CD14-positive monocyte (primary cell): ENCODE measurements around the gene DCDC2. TPM values are rescaled to one million over a fixed set of nuclear protein-coding genes. Genes with fewer than 3 reads are reported as not detected.
"Not testable (repeated sequence)": the region's sequence is repeated elsewhere in the genome, so short reads cannot be mapped to it uniquely, and the experiment has no call there.

ENCODE experiments used
- DNase-seq, 3 donors: peaks; one replicate each; pipeline ENCODE4 v3.0.0-alpha.2; 2011 to 2022
- H2AFZ ChIP-seq: 2 replicates; pipeline ENCODE4 v1.6.0; 2012; ENCODE audit warnings: mild to moderate bottlenecking, low read depth, low read length, inconsistent platforms; ENCODE audit not compliant: insufficient read depth, poor library complexity, severe bottlenecking
- H3K27ac ChIP-seq, 2 donors: 1 replicate in 1 of 2; 2 replicates in 1 of 2; pipeline ENCODE4 v1.5.1; 2012 to 2013; ENCODE audit warnings: low read length in 2 of 2, control low read depth in 1 of 2, inconsistent platforms in 1 of 2, low read depth in 1 of 2, mild to moderate bottlenecking in 1 of 2
- H3K27me3 ChIP-seq, 2 donors: one replicate each; pipeline versions ENCODE4 v1.6.0 to v1.6.1; 2011 to 2013; ENCODE audit warnings: low read length in 2 of 2; ENCODE audit not compliant: control insufficient read depth in 2 of 2, insufficient read depth in 2 of 2
- H3K36me3 ChIP-seq, 2 donors: replicated peaks in 1 of 2; 1 replicate in 1 of 2; 2 replicates in 1 of 2; pipeline versions ENCODE4 v1.5.1 to v1.6.1; 2012 to 2013; ENCODE audit warnings: low read length in 2 of 2, control low read depth in 1 of 2, inconsistent platforms in 1 of 2, mild to moderate bottlenecking in 1 of 2; ENCODE audit not compliant: insufficient read depth in 2 of 2, control insufficient read depth in 1 of 2
- H3K4me1 ChIP-seq, 2 donors: 1 replicate in 1 of 2; 2 replicates in 1 of 2; pipeline versions ENCODE4 v1.5.1 to v1.6.1; 2012 to 2013; ENCODE audit warnings: low read length in 2 of 2, control low read depth in 1 of 2, inconsistent platforms in 1 of 2, mild to moderate bottlenecking in 1 of 2, moderate library complexity in 1 of 2; ENCODE audit not compliant: insufficient read depth in 2 of 2, control insufficient read depth in 1 of 2
- H3K4me2 ChIP-seq: replicated peaks from 2 replicates; pipeline ENCODE3; 2012; ENCODE audit warnings: low read length, moderate library complexity, mild to moderate bottlenecking; ENCODE audit not compliant: poor library complexity, severe bottlenecking; ENCODE audit errors: extremely low read depth
- H3K4me3 ChIP-seq, 3 experiments: fragments of 200-600 bp in 1 of 3; sonication (generic) in 1 of 3; replicated peaks in 1 of 3; 1 replicate in 2 of 3; 2 replicates in 1 of 3; pipeline ENCODE4 v1.5.1; 2011 to 2013; ENCODE audit warnings: low read length in 3 of 3, mild to moderate bottlenecking in 3 of 3, control low read depth in 2 of 3, low read depth in 2 of 3, inconsistent platforms in 1 of 3, moderate library complexity in 1 of 3
- H3K79me2 ChIP-seq: 2 replicates; pipeline ENCODE4 v1.6.0; 2012; ENCODE audit warnings: mild to moderate bottlenecking, control low read depth, inconsistent platforms, low read length, moderate library complexity; ENCODE audit not compliant: insufficient read depth
- H3K9ac ChIP-seq: 2 replicates; pipeline ENCODE4 v1.6.0; 2017; ENCODE audit warnings: low read length, mild to moderate bottlenecking; ENCODE audit not compliant: insufficient read depth, poor library complexity, severe bottlenecking
- H3K9me3 ChIP-seq, 2 donors: replicated peaks in 1 of 2; 1 replicate in 1 of 2; 2 replicates in 1 of 2; pipeline versions ENCODE4 v1.5.1 to v1.6.1; 2012 to 2013; ENCODE audit warnings: low read length in 2 of 2, control low read depth in 1 of 2; ENCODE audit not compliant: control insufficient read depth in 1 of 2, insufficient read depth in 1 of 2
- H4K20me1 ChIP-seq: 2 replicates; pipeline ENCODE4 v1.6.0; 2012; ENCODE audit warnings: mild to moderate bottlenecking, low read length, control low read depth, moderate library complexity; ENCODE audit not compliant: insufficient read depth
- H3K27ac Mint-ChIP-seq, 7 donors: one replicate each; pipeline ENCODE4 v1.8.0; 2020; ENCODE audit warnings: mild to moderate bottlenecking in 7 of 7, mixed read lengths in 7 of 7, moderate library complexity in 6 of 7, inconsistent platforms in 2 of 7
- H3K27me3 Mint-ChIP-seq, 3 donors: one replicate each; pipeline ENCODE4 v1.8.0; 2021 to 2022; ENCODE audit warnings: low read depth in 3 of 3, mild to moderate bottlenecking in 3 of 3, mixed read lengths in 3 of 3, moderate library complexity in 3 of 3, inconsistent platforms in 1 of 3
- H3K36me3 Mint-ChIP-seq, 2 donors: one replicate each; pipeline ENCODE4 v1.8.0; 2020; ENCODE audit warnings: mixed read lengths in 2 of 2, inconsistent platforms in 1 of 2, mild to moderate bottlenecking in 1 of 2
- H3K4me1 Mint-ChIP-seq: one replicate; pipeline ENCODE4 v1.8.0; 2020; ENCODE audit warnings: mild to moderate bottlenecking, mixed read lengths
- H3K4me3 Mint-ChIP-seq, 2 donors: one replicate each; pipeline ENCODE4 v1.8.0; 2020; ENCODE audit warnings: mild to moderate bottlenecking in 2 of 2, mixed read lengths in 2 of 2, moderate library complexity in 1 of 2
- H3K9me3 Mint-ChIP-seq, 7 donors: one replicate each; pipeline ENCODE4 v1.8.0; 2020 to 2022; ENCODE audit warnings: mixed read lengths in 7 of 7, mild to moderate bottlenecking in 6 of 7, moderate library complexity in 6 of 7, inconsistent platforms in 2 of 7
- CTCF ChIP-seq: fragments of 200-600 bp; IDR thresholded peaks from one replicate; pipeline ENCODE4 v1.8.0; 2022; ENCODE audit warnings: antibody characterized with exemption, mild to moderate bottlenecking
- WGBS: methylation state at CpG from one replicate; pipeline ENCODE4 v1.1.5; 2013; ENCODE audit warnings: missing lambda C conversion rate; ENCODE audit not compliant: insufficient coverage; 5-methylcytosine and 5-hydroxymethylcytosine counted together
- intact Hi-C, 2 donors: fragments of 100-400 bp; cut with micrococcal nuclease; formaldehyde crosslinking; loops; one replicate each; pipeline versions ENCODE4 v1.15.0 to v1.15.1; 2023
- polyA plus RNA-seq, 3 donors: library from polyadenylated mRNA; depleted of rRNA in 1 of 3; unstranded in 2 of 3; stranded (reverse) in 1 of 3; fragments of 300-500 nt in 2 of 3; fragments of >200 nt in 1 of 3; fragmentation: Illumina TruSeq in 2 of 3; gene quantifications; 1 replicate in 2 of 3; 2 replicates in 1 of 3; pipeline ENCODE4 v1.2.3, GENCODE V29; 2012 to 2021

The DCDC2 gene
- polyA plus RNA-seq, 3 donors: not detected

- Histone ChIP-seq H3K9ac (no peak overlapping the region), H3K27me3 (no peaks in the 10 kb centered on the region), H3K4me1 (no peaks in the 10 kb centered on the region), H4K20me1 (no peaks in the 10 kb centered on the region), H3K4me3 (no peak overlapping the region), H3K4me2 (no peak overlapping the region), H3K9me3 (no peaks in the 10 kb centered on the region), H3K36me3 (no peaks in the 10 kb centered on the region), H3K79me2 (no peaks in the 10 kb centered on the region), H3K27ac (no peak overlapping the region), H2AFZ (no peak overlapping the region)
- H3K4me3 Mint-ChIP-seq: no peak overlapping the region
- no peaks in the 10 kb centered on the region for H3K4me1 Mint-ChIP-seq
- DNase-seq: no peak
- H3K27me3 Mint-ChIP-seq: peaks cover 2 to 5% (median 2%) of the 10 kb centered on the region in 3 donors
- no peak for TF ChIP-seq CTCF
- no CpG with 5 or more reads among the region's 4 CpGs for WGBS
- H3K27ac Mint-ChIP-seq: no peak overlapping the region
- no peaks in the 10 kb centered on the region for H3K36me3 Mint-ChIP-seq
- intact Hi-C loops: no loop called here
- H3K9me3 Mint-ChIP-seq: peaks cover 0 to 8% (median 0%) of the 10 kb centered on the region in 7 donors
These were observed 51.8 kb downstream of the DCDC2 start for GRCh38 chr6:24306038-24306437.

- Mint-ChIP-seq H3K9me3 (peaks cover 9 to 26% (median 15%) of the 10 kb centered on the region in 7 donors), H3K4me1 (no peaks in the 10 kb centered on the region), H3K36me3 (no peaks in the 10 kb centered on the region), H3K4me3 (no peak overlapping the region), H3K27me3 (peaks cover 0 to 4% (median 0%) of the 10 kb centered on the region in 3 donors), H3K27ac (no peak overlapping the region)
- WGBS: no CpG with 5 or more reads among the region's 1 CpG
- H3K4me3 ChIP-seq: no peak overlapping the region
- H4K20me1 ChIP-seq: no peaks in the 10 kb centered on the region
- H3K79me2 ChIP-seq: no peaks in the 10 kb centered on the region
- TF ChIP-seq CTCF: no peak
- H3K9ac ChIP-seq: no peak overlapping the region
- no peaks in the 10 kb centered on the region for H3K4me1 ChIP-seq
- H3K27ac ChIP-seq: no peak overlapping the region
- intact Hi-C loops: no loop called here
- DNase-seq: no peak
- no peak overlapping the region for H3K4me2 ChIP-seq
- no peaks in the 10 kb centered on the region for H3K9me3 ChIP-seq
- no peaks in the 10 kb centered on the region for H3K36me3 ChIP-seq
- no peaks in the 10 kb centered on the region for H3K27me3 ChIP-seq
- no peak overlapping the region for H2AFZ ChIP-seq
These were observed 60.9 kb downstream of the DCDC2 start for GRCh38 chr6:24296944-24297343.

DNA sequence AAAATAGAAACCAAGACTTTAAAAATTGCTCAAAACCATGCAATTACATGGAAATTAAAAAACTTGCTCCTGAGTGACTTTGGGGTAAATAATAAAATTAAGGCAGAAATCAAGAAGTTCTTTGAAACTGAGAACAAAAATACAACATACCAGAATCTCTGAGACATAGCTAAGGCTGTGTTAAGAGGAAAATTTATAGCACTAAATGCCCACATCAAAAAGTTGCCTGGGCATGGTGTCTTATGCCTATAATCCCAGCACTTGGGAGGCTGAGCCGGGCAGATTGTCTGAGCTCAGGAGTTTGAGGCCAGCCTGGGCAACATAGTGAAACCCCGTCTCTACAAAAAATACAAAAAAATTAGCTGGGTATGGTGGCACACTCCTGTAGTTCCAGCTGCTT, 64.0 kb downstream of the DCDC2 start:
- H3K9me3 ChIP-seq, DNase-seq, H3K27me3 Mint-ChIP-seq, H3K79me2 ChIP-seq, H3K4me1 Mint-ChIP-seq, H3K36me3 Mint-ChIP-seq, H3K9ac ChIP-seq, H2AFZ ChIP-seq, intact Hi-C loops, H3K36me3 ChIP-seq, H3K27me3 ChIP-seq, H3K4me3 ChIP-seq, H3K27ac Mint-ChIP-seq, H3K4me1 ChIP-seq, H4K20me1 ChIP-seq, H3K4me2 ChIP-seq, H3K4me3 Mint-ChIP-seq, H3K27ac ChIP-seq: not testable (repeated sequence)
- no CpG with 5 or more reads among the region's 2 CpGs for WGBS
- peaks cover 9 to 26% (median 15%) of the 10 kb centered on the region in 7 donors for H3K9me3 Mint-ChIP-seq
